Measurements from ENCODE around the gene ZSWIM4.
"Not testable (repeated sequence)": the region's sequence is repeated elsewhere in the genome, so short reads cannot be mapped to it uniquely, and the experiment has no call there.

The ZSWIM4 gene

GRCh38 chr19:13765395-13766094, 29.7 kb upstream of the ZSWIM4 start:
- Mint-ChIP-seq H3K27ac (peak overlapping the region; percentile 66), H3K27me3 (no peaks in the 10 kb centered on the region), H3K9me3 (ENCODE audit: low read depth) (no peaks in the 10 kb centered on the region), H3K36me3 (no peaks in the 10 kb centered on the region), H3K4me3 (peak overlapping the region; percentile 90), H3K4me1 (ENCODE audit: low read depth) (peaks cover 9% of the 10 kb centered on the region)

DNA sequence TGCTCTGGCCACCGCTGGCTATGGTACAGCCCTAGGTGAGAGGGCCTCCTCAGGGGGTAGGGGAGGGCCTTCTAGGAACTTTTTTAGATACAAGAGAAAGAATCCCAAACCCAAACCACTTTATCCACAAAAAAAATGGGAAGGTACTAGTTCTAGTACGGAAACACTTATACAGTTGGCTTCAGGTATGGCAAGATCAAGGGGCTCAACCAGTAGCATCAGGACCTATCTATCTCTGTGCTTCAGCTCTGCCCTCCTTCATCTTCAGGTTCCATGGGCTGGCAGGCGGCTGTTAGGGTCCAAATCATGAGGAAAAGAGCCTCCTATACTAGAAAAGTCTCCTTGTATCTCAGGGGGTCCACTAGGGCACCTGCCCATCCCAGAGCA, 29.2 kb upstream of the ZSWIM4 start:
- Mint-ChIP-seq H3K36me3 (no peaks in the 10 kb centered on the region), H3K4me1 (ENCODE audit: low read depth) (peaks cover 9% of the 10 kb centered on the region), H3K4me3 (peak overlapping the region; percentile 90), H3K27me3 (no peaks in the 10 kb centered on the region), H3K27ac (no peak overlapping the region), H3K9me3 (ENCODE audit: low read depth) (no peaks in the 10 kb centered on the region)

- Mint-ChIP-seq H3K36me3 (no peaks in the 10 kb centered on the region), H3K27me3 (no peaks in the 10 kb centered on the region), H3K4me1 (ENCODE audit: low read depth) (peaks cover 9% of the 10 kb centered on the region), H3K27ac (no peak overlapping the region), H3K9me3 (ENCODE audit: low read depth) (no peaks in the 10 kb centered on the region), H3K4me3 (no peak overlapping the region)
Measured at GRCh38 chr19:13768510-13768909, 26.7 kb upstream of the ZSWIM4 start.

DNA sequence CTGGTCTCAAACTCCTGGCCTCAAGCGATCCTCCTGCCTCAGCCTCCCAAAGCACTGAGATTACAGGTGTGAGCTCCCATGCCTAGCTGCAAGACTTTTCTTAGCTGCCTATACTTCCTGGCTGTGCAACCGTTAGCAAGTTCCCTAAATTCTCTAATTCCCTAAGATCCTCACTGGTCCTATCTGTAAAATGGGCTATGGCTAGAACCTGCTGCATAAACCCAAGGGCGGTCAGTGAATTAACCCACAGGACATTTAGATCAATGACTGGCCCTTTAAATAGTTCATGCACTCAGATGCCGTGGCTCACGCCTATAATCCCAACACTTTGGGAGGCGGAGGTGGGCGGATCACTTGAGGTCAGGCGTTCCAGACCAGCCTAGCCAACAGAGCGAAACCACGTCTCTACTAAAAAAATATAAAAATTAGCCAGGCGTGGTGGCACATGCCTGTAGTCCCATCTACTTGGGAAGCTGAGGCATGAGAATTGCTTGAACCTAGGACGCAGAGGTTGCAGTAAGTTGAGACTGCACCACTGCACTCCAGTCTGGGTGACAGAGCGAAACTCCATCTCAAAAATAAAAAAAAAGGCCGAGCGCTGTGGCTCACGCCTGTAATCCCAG, 25.1 kb upstream of the ZSWIM4 start:
- H3K4me3 Mint-ChIP-seq, result no peak overlapping the region
- H3K4me1 Mint-ChIP-seq (ENCODE audit: low read depth), result peaks cover 15% of the 10 kb centered on the region
- H3K27ac Mint-ChIP-seq, result no peak overlapping the region
- H3K36me3 Mint-ChIP-seq, result peaks cover 3% of the 10 kb centered on the region
- H3K9me3 Mint-ChIP-seq (ENCODE audit: low read depth), result no peaks in the 10 kb centered on the region
- H3K27me3 Mint-ChIP-seq, result no peaks in the 10 kb centered on the region

GRCh38 chr19:13774217-13775191, 20.7 kb upstream of the ZSWIM4 start, which contains the start of gene C19orf53:
Gene C19orf53 (plus strand): TSS chr19:13774456. CDS start chr19:13774478, 22 bp downstream.
- H3K4me3 Mint-ChIP-seq, result peak within 1 kb of the TSS; percentile 96

GRCh38 chr19:13778398-13778797, 16.8 kb upstream of the ZSWIM4 start:
- no peak overlapping the region for H3K4me3 Mint-ChIP-seq
- H3K36me3 Mint-ChIP-seq, result peaks cover 8% of the 10 kb centered on the region
- no peaks in the 10 kb centered on the region for H3K27me3 Mint-ChIP-seq
- no peaks in the 10 kb centered on the region for H3K9me3 Mint-ChIP-seq (ENCODE audit: low read depth)
- H3K4me1 Mint-ChIP-seq (ENCODE audit: low read depth), result peaks cover 34% of the 10 kb centered on the region
- H3K27ac Mint-ChIP-seq, result no peak overlapping the region

More at GRCh38 chr19:13774217-13775191, 20.7 kb upstream of the ZSWIM4 start, which contains the start of gene C19orf53:
- H3K4me1 Mint-ChIP-seq (ENCODE audit: low read depth), result peaks cover 26% of the 10 kb centered on the region
- peaks cover 8% of the 10 kb centered on the region for H3K36me3 Mint-ChIP-seq
- H3K27ac Mint-ChIP-seq, result peak within 1 kb of the TSS; percentile 94
- H3K9me3 Mint-ChIP-seq (ENCODE audit: low read depth), result no peaks in the 10 kb centered on the region
- H3K27me3 Mint-ChIP-seq, result no peaks in the 10 kb centered on the region

GRCh38 chr19:13778847-13779246, 16.4 kb upstream of the ZSWIM4 start:
- Mint-ChIP-seq H3K36me3 (peaks cover 8% of the 10 kb centered on the region), H3K9me3 (ENCODE audit: low read depth) (no peaks in the 10 kb centered on the region), H3K4me1 (ENCODE audit: low read depth) (peaks cover 37% of the 10 kb centered on the region), H3K4me3 (no peak overlapping the region), H3K27me3 (no peaks in the 10 kb centered on the region), H3K27ac (peak overlapping the region; percentile 50)

DNA sequence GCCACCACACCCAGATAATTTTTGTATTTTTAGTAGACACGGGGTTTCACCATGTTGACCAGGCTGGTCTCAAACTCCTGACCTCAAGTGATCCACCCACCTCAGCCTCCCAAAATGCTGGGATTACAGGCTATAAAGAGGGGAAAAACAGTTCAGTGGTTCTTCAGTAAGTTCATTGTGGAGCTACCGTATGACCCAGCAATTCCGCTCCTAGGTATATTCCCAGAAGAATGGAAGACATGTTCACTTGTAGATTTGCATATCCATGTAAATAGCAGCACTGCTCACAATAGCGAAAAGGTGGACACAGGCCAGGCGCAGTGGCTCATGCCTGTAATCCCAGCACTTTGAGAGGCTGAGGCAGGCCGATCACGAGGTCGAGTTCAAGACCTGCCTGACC, 15.4 kb upstream of the ZSWIM4 start:
- H3K36me3 Mint-ChIP-seq; H3K27ac Mint-ChIP-seq; H3K4me3 Mint-ChIP-seq; H3K9me3 Mint-ChIP-seq (ENCODE audit: low read depth); H3K27me3 Mint-ChIP-seq: not testable (repeated sequence)
- H3K4me1 Mint-ChIP-seq (ENCODE audit: low read depth), result peaks cover 33% of the 10 kb centered on the region

DNA sequence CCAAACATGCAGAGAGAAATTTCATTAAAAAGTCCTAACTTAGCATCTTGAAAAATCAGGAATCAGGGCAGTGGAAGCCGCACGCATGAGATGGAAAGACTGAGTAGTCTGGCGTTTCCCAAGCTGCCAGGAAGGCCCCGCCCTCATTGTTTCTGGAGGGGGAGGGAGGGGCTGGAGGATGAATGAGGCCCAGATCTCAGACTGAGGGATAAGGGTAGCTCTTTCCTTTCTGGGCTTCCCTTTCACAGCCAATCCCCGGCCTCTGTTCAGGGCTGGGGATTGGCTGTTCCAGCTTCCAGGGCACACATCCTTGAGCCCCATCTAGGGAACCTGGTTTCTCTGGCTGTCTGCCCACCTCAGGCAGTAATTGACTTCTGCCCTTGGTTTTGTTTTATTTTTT, 13.7 kb upstream of the ZSWIM4 start:
- H3K36me3 Mint-ChIP-seq, result peaks cover 1% of the 10 kb centered on the region

DNA sequence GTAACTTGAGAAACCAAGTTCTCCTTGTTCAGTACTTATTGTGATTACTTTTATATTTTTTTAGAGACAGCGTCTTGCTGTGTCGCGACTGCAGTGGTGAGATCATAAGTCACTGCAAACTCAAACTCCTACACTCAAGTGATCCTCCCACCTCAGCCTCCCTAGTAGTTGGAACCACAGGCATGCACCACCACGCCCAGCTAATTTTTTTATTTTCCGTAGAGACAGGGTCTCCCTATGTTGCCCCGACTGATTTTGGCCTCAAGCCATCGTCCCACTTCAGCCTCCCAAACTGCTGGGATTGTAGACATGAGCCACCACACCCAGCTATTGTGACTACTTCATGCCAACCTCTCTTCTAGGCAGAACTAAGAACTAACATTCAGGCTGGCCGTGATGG, 12.7 kb upstream of the ZSWIM4 start:
- Mint-ChIP-seq H3K36me3 (no peaks in the 10 kb centered on the region), H3K9me3 (ENCODE audit: low read depth) (no peaks in the 10 kb centered on the region), H3K4me3 (no peak overlapping the region), H3K27me3 (no peaks in the 10 kb centered on the region), H3K4me1 (ENCODE audit: low read depth) (peaks cover 26% of the 10 kb centered on the region), H3K27ac (peak overlapping the region; percentile 70)

More for the DNA sequence above, 13.7 kb upstream of the ZSWIM4 start:
- H3K4me3 Mint-ChIP-seq, result no peak overlapping the region
- peaks cover 26% of the 10 kb centered on the region for H3K4me1 Mint-ChIP-seq (ENCODE audit: low read depth)
- no peaks in the 10 kb centered on the region for H3K9me3 Mint-ChIP-seq (ENCODE audit: low read depth)
- no peaks in the 10 kb centered on the region for H3K27me3 Mint-ChIP-seq
- H3K27ac Mint-ChIP-seq, result peak overlapping the region; percentile 81

GRCh38 chr19:13783565-13784500, 11.4 kb upstream of the ZSWIM4 start:
- Mint-ChIP-seq H3K27me3 (no peaks in the 10 kb centered on the region), H3K27ac (peak overlapping the region; percentile 70), H3K4me1 (ENCODE audit: low read depth) (peaks cover 32% of the 10 kb centered on the region), H3K36me3 (no peaks in the 10 kb centered on the region), H3K4me3 (no peak overlapping the region), H3K9me3 (ENCODE audit: low read depth) (no peaks in the 10 kb centered on the region)

- Mint-ChIP-seq H3K4me1 (ENCODE audit: low read depth) (peaks cover 34% of the 10 kb centered on the region), H3K27ac (peak overlapping the region; percentile 70), H3K36me3 (no peaks in the 10 kb centered on the region), H3K9me3 (ENCODE audit: low read depth) (no peaks in the 10 kb centered on the region), H3K4me3 (peak overlapping the region; percentile 47), H3K27me3 (no peaks in the 10 kb centered on the region)
Measured at GRCh38 chr19:13784731-13785452, 10.4 kb upstream of the ZSWIM4 start.

- Mint-ChIP-seq H3K4me3 (peak overlapping the region; percentile 56), H3K27me3 (no peaks in the 10 kb centered on the region), H3K4me1 (ENCODE audit: low read depth) (peaks cover 29% of the 10 kb centered on the region), H3K9me3 (ENCODE audit: low read depth) (no peaks in the 10 kb centered on the region), H3K36me3 (no peaks in the 10 kb centered on the region), H3K27ac (peak overlapping the region; percentile 78)
Measured at GRCh38 chr19:13788991-13789390, 6.3 kb upstream of the ZSWIM4 start.

Data from activated naive CD8-positive, alpha-beta T cell (primary cell).